ENCODE measurements around the gene PRKN.

GRCh38 chr6:161671117-161671516 is 1056.4 kb downstream of the PRKN start:
- TF ChIP-seq EZH2 (IDR thresholded peaks at IDR 0.05; ENCODE audit: insufficient read depth, poor library complexity, severe bottlenecking) (no peak), EZH2phosphoT487 (IDR thresholded peaks at IDR 0.05; ENCODE audit: insufficient read depth, low read depth) (no peak)
